Muscle layer of colon (tissue), 2 donors: ENCODE results near the gene RBFOX1.

Experiments used
- H3K27ac ChIP-seq: one replicate; pipeline ENCODE4 v1.7.0; 2013; ENCODE audit warnings: low read depth, mild to moderate bottlenecking, low read length, moderate library complexity
- H3K27me3 ChIP-seq, 2 donors: one replicate each; pipeline ENCODE4 v1.7.0; 2013; ENCODE audit warnings: low read length in 2 of 2, mild to moderate bottlenecking in 2 of 2; ENCODE audit not compliant: insufficient read depth in 2 of 2, control insufficient read depth in 1 of 2
- H3K36me3 ChIP-seq: one replicate; pipeline ENCODE4 v1.7.0; 2013; ENCODE audit warnings: mild to moderate bottlenecking, low read length; ENCODE audit not compliant: insufficient read depth
- H3K4me1 ChIP-seq: one replicate; pipeline ENCODE4 v1.7.0; 2013; ENCODE audit warnings: mild to moderate bottlenecking, low read length; ENCODE audit not compliant: insufficient read depth
- H3K4me3 ChIP-seq, 2 donors: one replicate each; pipeline ENCODE4 v1.7.0; 2013; ENCODE audit warnings: low read length in 2 of 2, low read depth in 1 of 2, mild to moderate bottlenecking in 1 of 2, moderate library complexity in 1 of 2
- H3K9ac ChIP-seq: one replicate; pipeline ENCODE4 v1.7.0; 2013; ENCODE audit warnings: low read length
- H3K9me3 ChIP-seq: one replicate; pipeline ENCODE4 v1.7.0; 2013; ENCODE audit warnings: mild to moderate bottlenecking, low read length
- donor health status: abdominal sarcoma.
- donor health status: Adenocarcinoma of cecum.

The RBFOX1 gene

GRCh38 chr16:7579454-7579853, 246.8 kb downstream of the RBFOX1 start:
- Histone ChIP-seq H3K27me3 (no peaks in the 10 kb centered on the region), H3K9ac (no peak overlapping the region), H3K4me1 (no peaks in the 10 kb centered on the region), H3K27ac (no peak overlapping the region), H3K4me3 (no peak overlapping the region), H3K36me3 (no peaks in the 10 kb centered on the region), H3K9me3 (no peaks in the 10 kb centered on the region)

GRCh38 chr16:7581175-7581574, 248.5 kb downstream of the RBFOX1 start:
- H3K4me1 ChIP-seq, result no peaks in the 10 kb centered on the region
- no peaks in the 10 kb centered on the region for H3K36me3 ChIP-seq
- H3K9ac ChIP-seq, result no peak overlapping the region

GRCh38 chr16:7583396-7583795, 250.8 kb downstream of the RBFOX1 start:
- Histone ChIP-seq H3K9me3 (no peaks in the 10 kb centered on the region), H3K27ac (no peak overlapping the region), H3K27me3 (no peaks in the 10 kb centered on the region), H3K36me3 (no peaks in the 10 kb centered on the region), H3K4me3 (no peak overlapping the region), H3K9ac (no peak overlapping the region), H3K4me1 (no peaks in the 10 kb centered on the region)

More at GRCh38 chr16:7581175-7581574, 248.5 kb downstream of the RBFOX1 start:
- Histone ChIP-seq H3K27ac (no peak overlapping the region), H3K27me3 (no peaks in the 10 kb centered on the region), H3K9me3 (no peaks in the 10 kb centered on the region), H3K4me3 (no peak overlapping the region)

GRCh38 chr16:7584561-7584960, 251.9 kb downstream of the RBFOX1 start:
- H3K4me3 ChIP-seq, result no peak overlapping the region
- H3K36me3 ChIP-seq, result no peaks in the 10 kb centered on the region
- no peak overlapping the region for H3K9ac ChIP-seq
- no peaks in the 10 kb centered on the region for H3K4me1 ChIP-seq
- no peaks in the 10 kb centered on the region for H3K9me3 ChIP-seq
- H3K27ac ChIP-seq, result no peak overlapping the region
- H3K27me3 ChIP-seq, result no peaks in the 10 kb centered on the region

- Histone ChIP-seq H3K9me3 (no peaks in the 10 kb centered on the region), H3K27ac (no peak overlapping the region), H3K36me3 (no peaks in the 10 kb centered on the region), H3K4me3 (no peak overlapping the region), H3K9ac (no peak overlapping the region), H3K27me3 (no peaks in the 10 kb centered on the region), H3K4me1 (no peaks in the 10 kb centered on the region)
These were observed 253.1 kb downstream of the RBFOX1 start for GRCh38 chr16:7585705-7586104.

GRCh38 chr16:7590934-7591333, 258.3 kb downstream of the RBFOX1 start:
- Histone ChIP-seq H3K27me3 (no peaks in the 10 kb centered on the region), H3K4me1 (no peaks in the 10 kb centered on the region), H3K9me3 (no peaks in the 10 kb centered on the region), H3K9ac (no peak overlapping the region), H3K36me3 (no peaks in the 10 kb centered on the region), H3K27ac (no peak overlapping the region), H3K4me3 (no peak overlapping the region)

GRCh38 chr16:7596308-7596707, 263.7 kb downstream of the RBFOX1 start:
- Histone ChIP-seq H3K4me3 (no peak overlapping the region), H3K9ac (no peak overlapping the region), H3K9me3 (no peaks in the 10 kb centered on the region)

GRCh38 chr16:7597677-7598076, 265.0 kb downstream of the RBFOX1 start:
- Histone ChIP-seq H3K9me3 (no peaks in the 10 kb centered on the region), H3K27me3 (no peaks in the 10 kb centered on the region), H3K36me3 (no peaks in the 10 kb centered on the region), H3K9ac (no peak overlapping the region), H3K4me3 (no peak overlapping the region), H3K27ac (no peak overlapping the region), H3K4me1 (no peaks in the 10 kb centered on the region)

More at GRCh38 chr16:7596308-7596707, 263.7 kb downstream of the RBFOX1 start:
- Histone ChIP-seq H3K27me3 (no peaks in the 10 kb centered on the region), H3K27ac (no peak overlapping the region), H3K4me1 (no peaks in the 10 kb centered on the region), H3K36me3 (no peaks in the 10 kb centered on the region)

GRCh38 chr16:7601100-7601499, 268.5 kb downstream of the RBFOX1 start:
- no peaks in the 10 kb centered on the region for H3K27me3 ChIP-seq

GRCh38 chr16:7602291-7602950, 269.8 kb downstream of the RBFOX1 start:
- Histone ChIP-seq H3K4me3 (no peak overlapping the region), H3K9ac (no peak overlapping the region), H3K9me3 (no peaks in the 10 kb centered on the region), H3K36me3 (no peaks in the 10 kb centered on the region), H3K4me1 (no peaks in the 10 kb centered on the region), H3K27me3 (no peaks in the 10 kb centered on the region), H3K27ac (no peak overlapping the region)

More at GRCh38 chr16:7601100-7601499, 268.5 kb downstream of the RBFOX1 start:
- H3K36me3 ChIP-seq, result no peaks in the 10 kb centered on the region
- no peaks in the 10 kb centered on the region for H3K9me3 ChIP-seq
- H3K4me1 ChIP-seq, result no peaks in the 10 kb centered on the region
- H3K9ac ChIP-seq, result no peak overlapping the region
- H3K27ac ChIP-seq, result no peak overlapping the region
- H3K4me3 ChIP-seq, result no peak overlapping the region

- Histone ChIP-seq H3K9ac (no peak overlapping the region), H3K27me3 (no peaks in the 10 kb centered on the region), H3K4me1 (no peaks in the 10 kb centered on the region), H3K4me3 (no peak overlapping the region), H3K36me3 (no peaks in the 10 kb centered on the region), H3K9me3 (no peaks in the 10 kb centered on the region), H3K27ac (no peak overlapping the region)
These were observed 273.2 kb downstream of the RBFOX1 start for GRCh38 chr16:7605812-7606211.

GRCh38 chr16:7612671-7613070, 280.0 kb downstream of the RBFOX1 start:
- Histone ChIP-seq H3K36me3 (no peaks in the 10 kb centered on the region), H3K9me3 (no peaks in the 10 kb centered on the region), H3K27me3 (no peaks in the 10 kb centered on the region), H3K4me1 (no peaks in the 10 kb centered on the region), H3K9ac (no peak overlapping the region), H3K4me3 (no peak overlapping the region), H3K27ac (no peak overlapping the region)
